GM04503 (cell line): ENCODE results near the gene ATG4C.
"Not testable (repeated sequence)": the region's sequence is repeated elsewhere in the genome, so short reads cannot be mapped to it uniquely, and the experiment has no call there.

Experiments
- DNase-seq: peaks from one replicate; pipeline ENCODE4 v3.0.0-alpha.2; 2012; ENCODE audit warnings: low read depth

The ATG4C gene

DNA sequence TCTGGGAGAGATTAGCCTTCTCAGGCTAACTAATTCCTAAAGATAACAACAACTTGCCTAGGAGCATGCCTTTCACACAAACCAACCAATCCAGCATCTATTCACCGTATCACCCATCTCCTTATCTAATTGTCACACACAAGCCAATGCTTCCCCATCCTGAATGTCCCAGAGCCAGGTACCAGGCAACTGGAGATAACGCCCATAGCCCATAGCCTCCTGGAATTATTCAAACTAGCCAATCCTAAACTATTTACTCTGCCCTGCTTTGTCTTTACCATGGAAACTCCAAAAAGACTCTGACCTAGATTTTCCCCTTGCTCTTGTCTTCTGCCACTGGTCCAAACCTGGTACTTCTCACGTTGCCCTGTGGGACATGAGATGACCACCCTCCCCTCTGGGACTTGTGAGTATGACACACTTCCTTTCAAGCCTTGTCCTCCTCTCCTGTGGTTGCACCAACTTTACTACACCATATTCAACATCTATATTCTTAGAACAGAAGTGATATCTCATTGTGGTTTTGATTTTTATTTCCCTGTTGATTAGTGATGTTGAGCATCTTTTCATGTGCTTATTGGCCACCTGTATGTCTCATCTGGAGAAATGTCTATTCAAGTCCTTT lies 8.8 kb upstream of the ATG4C start:
- no peak for DNase-seq

- no peak for DNase-seq
These were observed 5.7 kb upstream of the ATG4C start for GRCh38 chr1:62778208-62778607.

DNA sequence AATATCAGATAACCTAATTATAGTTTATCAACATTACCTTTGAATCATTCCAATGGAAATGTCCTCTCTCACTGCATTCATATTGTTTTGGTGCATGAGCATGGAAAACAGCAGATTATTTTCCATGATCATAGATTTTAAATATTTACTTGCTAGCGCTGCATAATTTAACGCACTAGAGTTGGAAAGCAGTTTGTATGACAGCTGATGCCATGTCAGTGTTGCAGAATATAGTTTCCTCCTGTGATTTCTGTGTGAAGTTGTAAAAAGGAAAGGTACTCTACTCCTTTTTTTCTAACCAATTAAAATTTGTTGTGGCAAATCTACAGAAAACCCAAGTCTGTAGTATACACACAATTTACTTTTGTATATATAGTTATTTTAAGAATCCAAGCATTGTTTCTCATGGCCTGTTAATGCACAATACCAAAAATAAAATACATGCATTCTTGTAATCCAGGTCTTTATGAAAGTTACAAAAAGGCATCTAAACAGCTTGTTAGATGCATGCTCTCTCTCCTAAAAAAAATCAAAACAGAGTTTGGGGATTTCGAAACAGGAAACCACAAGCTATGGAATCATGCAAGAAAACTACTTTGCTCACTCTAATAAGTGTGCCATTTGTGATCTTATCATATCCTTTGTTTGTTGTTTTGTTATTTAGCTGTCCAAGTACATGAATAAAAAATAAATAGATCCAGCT lies 1.9 kb upstream of the ATG4C start:
- peak; percentile 75 for DNase-seq

GRCh38 chr1:62782544-62783212 lies 1.3 kb upstream of the ATG4C start:
- DNase-seq, result not testable (repeated sequence)

DNA sequence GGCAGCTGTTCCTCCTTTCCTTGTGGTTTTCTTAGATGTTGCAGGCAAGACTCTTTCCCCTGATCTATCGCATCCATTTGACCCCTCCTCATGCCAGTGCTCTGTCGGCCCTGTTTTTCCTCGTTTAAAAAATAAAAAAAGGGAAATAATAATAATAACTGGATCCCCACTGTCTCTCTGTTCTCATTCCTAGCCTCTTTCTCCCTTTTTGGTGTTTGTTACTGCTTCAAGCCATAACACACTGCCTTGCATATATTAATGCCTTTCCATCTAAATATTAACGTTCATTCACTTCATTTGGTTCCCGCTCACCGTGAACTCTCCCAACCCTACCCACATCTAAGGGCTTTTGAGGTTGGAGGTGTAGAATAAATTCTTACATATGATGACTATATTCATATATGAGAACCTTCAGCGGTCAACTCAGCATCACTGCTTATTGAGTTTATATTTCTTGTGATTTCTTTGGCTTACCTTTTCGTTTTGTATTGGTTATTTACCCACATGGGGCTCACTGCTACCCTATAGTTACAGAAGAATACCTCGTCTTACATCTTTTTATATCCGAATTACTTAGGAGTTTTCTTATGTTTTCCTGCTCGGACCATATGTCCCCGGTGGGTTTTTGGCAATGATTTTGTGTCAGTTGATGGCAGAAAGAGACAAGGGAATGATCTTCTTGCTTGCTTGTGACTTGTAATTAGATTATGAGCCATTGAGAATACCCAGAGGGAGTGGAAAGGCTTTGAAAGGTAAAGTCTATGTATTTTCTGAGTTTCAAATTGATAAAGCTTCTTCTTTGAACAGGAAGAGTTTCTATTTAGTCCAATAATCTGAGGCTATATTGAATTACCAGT lies 805 bp downstream of the ATG4C start:
- DNase-seq, result peak; percentile 5

GRCh38 chr1:62790716-62791115 lies 6.8 kb downstream of the ATG4C start:
- no peak for DNase-seq

DNA sequence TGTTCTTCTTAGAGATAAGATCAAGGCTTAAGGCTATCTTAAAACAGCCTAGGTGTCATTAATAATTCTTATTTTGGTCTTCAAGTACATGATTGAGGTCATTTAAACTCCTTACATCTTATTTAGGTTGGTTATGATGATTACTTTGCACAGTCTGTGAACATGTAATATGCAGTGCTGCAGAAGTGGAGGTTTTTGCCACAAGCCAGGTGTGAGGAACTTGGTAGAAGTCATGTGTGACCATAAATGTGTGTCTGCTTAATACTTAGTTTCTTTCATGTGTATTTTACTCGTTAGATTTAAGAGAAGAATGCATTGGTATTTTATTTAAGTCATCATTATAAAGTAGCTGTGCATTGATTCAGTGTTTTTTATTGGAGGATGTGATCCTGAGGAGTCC lies 10.1 kb downstream of the ATG4C start:
- no peak for DNase-seq

DNA sequence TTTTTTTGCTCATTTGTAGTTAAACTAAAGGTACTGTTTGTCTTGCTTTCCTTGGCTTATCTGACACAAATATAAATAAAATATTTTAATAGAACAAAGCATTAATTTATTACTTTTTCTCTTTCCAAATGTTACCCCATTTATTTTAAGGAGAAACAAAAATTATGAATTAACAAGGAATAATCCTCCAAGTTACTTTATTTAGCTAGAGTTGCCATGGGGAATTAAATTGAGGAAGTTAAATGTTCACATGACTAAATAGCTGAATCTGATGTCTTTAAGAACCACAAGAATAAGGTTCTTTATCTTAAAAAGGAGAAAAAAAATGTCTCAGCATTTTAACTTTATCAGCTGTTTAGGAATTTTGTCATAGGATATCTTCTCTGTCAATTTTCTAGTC lies 12.3 kb downstream of the ATG4C start:
- DNase-seq, result no peak

GRCh38 chr1:62799688-62800087 lies 15.8 kb downstream of the ATG4C start:
- no peak for DNase-seq

GRCh38 chr1:62800281-62800680 lies 16.3 kb downstream of the ATG4C start:
- DNase-seq, result no peak

- DNase-seq, result no peak
These were observed 16.9 kb downstream of the ATG4C start for GRCh38 chr1:62800825-62801306.

DNA sequence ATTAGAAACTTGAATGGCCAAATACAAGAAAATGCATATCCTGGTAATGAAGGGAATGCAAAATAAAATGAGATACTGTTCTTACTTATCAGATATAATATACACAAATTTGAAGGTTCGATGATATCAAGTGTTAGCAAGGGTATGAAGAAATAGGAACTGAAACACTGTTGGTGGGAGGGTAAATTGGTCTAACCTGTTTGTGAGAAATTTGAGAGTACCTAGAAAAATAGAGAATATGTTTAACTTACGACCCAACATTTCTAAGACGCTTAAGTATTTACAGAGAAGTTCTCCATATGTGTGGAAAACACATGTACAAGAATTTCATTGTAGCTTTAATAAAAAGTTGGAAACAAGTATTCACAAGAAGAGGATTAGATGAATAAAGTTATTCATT lies 25.9 kb downstream of the ATG4C start:
- no peak for DNase-seq

DNA sequence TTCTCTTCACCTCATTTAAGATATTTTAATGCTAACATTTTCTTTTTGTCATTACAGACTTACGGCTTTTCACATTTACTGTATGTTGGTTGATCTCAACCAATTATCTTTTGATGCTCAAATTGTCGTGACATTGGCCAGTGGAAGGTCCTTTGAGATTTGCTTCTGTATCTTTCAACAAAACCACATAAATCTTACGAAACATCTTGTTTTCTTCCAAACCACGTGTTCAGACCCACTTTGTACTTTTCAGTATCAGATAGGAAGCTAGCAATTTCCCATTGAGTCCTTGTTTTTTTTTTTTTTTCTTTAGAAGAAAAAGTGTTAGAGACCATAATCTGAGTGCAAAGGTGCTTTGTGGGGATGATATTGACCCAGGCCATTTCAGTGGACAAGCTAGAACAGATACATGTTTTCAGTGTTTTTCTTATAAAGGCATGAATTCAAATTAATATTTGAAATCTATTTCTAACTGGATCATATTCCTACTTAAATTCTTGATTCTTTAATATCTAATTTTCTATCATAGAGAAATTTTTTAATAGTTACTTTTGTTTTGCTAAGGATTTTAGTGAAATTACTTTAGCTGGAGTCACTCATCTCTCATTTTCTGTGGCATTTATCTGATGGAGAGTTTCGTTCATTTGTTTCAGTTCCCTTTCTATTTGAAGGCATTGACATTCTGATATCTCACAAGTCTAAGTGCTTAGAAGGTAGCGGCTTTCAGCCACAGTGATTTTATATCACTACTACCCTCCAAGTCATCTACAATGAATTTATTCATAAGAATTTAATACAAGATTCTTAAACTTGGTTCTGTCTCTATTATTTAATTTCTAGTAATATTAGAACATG lies 26.7 kb downstream of the ATG4C start:
- DNase-seq, result no peak

DNA sequence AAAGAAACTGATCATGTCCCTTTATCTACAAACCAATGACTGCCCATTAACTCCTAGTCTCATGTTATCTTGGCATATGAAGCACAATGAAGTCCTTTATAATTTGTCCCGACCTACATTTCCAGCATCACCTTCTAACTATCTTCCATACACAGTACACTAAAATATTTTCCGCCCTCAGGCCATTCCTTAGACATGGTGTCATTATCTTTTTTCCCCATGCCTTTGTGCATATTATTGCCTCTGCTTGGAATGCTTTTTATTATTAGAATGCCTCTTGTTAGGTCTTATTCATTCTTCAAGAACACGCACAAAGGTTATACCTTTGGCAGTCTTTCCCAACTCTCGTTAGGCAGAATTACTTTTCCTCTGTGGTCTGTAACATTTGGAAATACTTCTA lies 39.6 kb downstream of the ATG4C start:
- DNase-seq, result no peak

DNA sequence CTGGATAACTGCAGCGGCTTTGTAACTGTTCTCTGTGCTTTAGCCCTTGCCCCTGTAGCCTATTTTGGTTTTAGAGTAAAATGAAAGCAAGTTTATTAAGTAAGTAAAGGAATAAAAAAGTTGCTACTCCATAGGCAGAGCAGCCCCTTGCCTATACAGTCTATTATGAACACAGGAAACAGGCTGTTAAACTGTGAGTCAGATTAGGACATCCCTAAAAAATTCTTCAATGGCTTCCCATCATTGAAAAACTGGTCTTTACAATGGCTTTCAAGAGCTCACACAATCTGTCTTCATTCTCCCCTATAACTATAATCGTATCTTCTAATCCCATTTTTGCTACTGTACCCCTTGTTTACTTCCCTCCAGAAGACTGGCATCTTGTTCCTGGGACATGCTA lies 43.0 kb downstream of the ATG4C start:
- DNase-seq, result no peak

GRCh38 chr1:62827786-62828185 lies 43.9 kb downstream of the ATG4C start:
- not testable (repeated sequence) for DNase-seq

- DNase-seq, result no peak
These were observed 48.3 kb downstream of the ATG4C start for GRCh38 chr1:62832276-62832675.

- no peak for DNase-seq
These were observed 49.6 kb downstream of the ATG4C start for GRCh38 chr1:62833529-62833928.

DNA sequence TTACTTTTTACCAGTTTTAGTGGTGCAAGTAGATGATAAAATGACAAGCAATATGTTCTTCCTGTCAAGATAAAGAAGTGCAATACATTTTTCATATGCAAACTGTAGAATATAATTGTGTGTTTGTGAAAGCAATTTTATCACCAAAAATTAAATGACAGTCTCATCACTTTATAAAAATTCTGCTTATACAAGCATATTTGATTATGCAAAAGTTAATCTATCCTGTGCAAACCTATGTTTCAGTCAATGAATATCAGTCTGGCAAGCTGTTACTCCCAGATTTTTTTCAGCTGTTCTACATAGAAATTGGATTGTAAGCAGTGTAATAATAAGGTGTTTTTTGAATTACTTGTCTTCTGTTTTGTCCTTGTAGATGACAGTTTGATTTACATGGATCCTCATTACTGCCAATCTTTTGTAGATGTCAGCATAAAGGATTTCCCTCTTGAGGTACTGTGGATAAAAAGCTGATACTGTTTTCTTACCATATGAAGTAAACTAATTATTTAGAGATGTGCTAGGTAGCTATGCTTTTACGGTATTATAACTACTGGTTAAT lies 50.5 kb downstream of the ATG4C start:
- no peak for DNase-seq

GRCh38 chr1:62836856-62837540 lies 53.1 kb downstream of the ATG4C start:
- DNase-seq, result no peak
